ENCODE results near the gene APP. TPM values are rescaled to one million over a fixed set of nuclear protein-coding genes. Genes with fewer than 3 reads are reported as not detected.
"Not testable (repeated sequence)": the region's sequence is repeated elsewhere in the genome, so short reads cannot be mapped to it uniquely, and the experiment has no call there.

Gene APP
- total RNA-seq, 8 experiments from 2014 or later = 252 to 1,066 (median 518) TPM

- in situ Hi-C loops (cut with MboI; ENCODE audit: low pct_unique_long_range_greater_than_20kb in 2 of 9, low sequenced_read_pairs in 9 of 9, unreplicated experiment in 9 of 9) = loop anchor here in 1 of 9 experiments (25.0 kb wide), 1 partner anchor 95 kb away; no protein-coding TSS in a partner anchor
- peaks cover 0 to 3% of the 10 kb centered on the region in 2 donors for H3K4me1 ChIP-seq (replicated peaks in 1 of 2)
- no peak for ATAC-seq (replicated peaks in 6 of 8)
- WGBS, 10 experiments = 35 to 100% (median 87%) methylated on average over 1 to 3 of the region's 3 CpGs; no CpG with 5 or more reads in 2 of the 10 experiments
- H3K4me3 ChIP-seq = no peak overlapping the region
- no peak overlapping the region for H3K27ac ChIP-seq
Observed at GRCh38 chr21:26042181-26042876, 128.2 kb downstream of the APP start.

- WGBS, 10 experiments = 5 to 100% (median 80%) methylated on average over 1 to 3 of the region's 3 CpGs; no CpG with 5 or more reads in 1 of the 10 experiments
- no peak overlapping the region for H3K27ac ChIP-seq
- ATAC-seq (replicated peaks in 6 of 8) = peak; percentile 23 to 90 (median 58)
- no peak overlapping the region for H3K4me3 ChIP-seq
- peaks cover 0 to 3% of the 10 kb centered on the region in 2 donors for H3K4me1 ChIP-seq (replicated peaks in 1 of 2)
- in situ Hi-C loops (cut with MboI; ENCODE audit: low pct_unique_long_range_greater_than_20kb in 2 of 9, low sequenced_read_pairs in 9 of 9, unreplicated experiment in 9 of 9) = loop anchor here in 1 of 9 experiments (25.0 kb wide), 1 partner anchor 96 kb away; no protein-coding TSS in a partner anchor
Observed at GRCh38 chr21:26041431-26042180, 129.0 kb downstream of the APP start.

- Histone ChIP-seq H3K4me1 (replicated peaks in 1 of 2) (peaks cover 0 to 3% of the 10 kb centered on the region in 2 donors), H3K27ac (no peak overlapping the region), H3K4me3 (no peak overlapping the region)
- 95 to 100% (median 100%) methylated on average over 2 to 4 of the region's 4 CpGs; no CpG with 5 or more reads in 2 of the 10 experiments for WGBS, 10 experiments
- in situ Hi-C loops (cut with MboI; ENCODE audit: low pct_unique_long_range_greater_than_20kb in 2 of 9, low sequenced_read_pairs in 9 of 9, unreplicated experiment in 9 of 9) = loop anchor here in 1 of 9 experiments (25.0 kb wide), 1 partner anchor 100 kb away; no protein-coding TSS in a partner anchor
- no peak for ATAC-seq (replicated peaks in 6 of 8)
Observed at GRCh38 chr21:26036916-26037315, 133.7 kb downstream of the APP start.

GRCh38 chr21:26032263-26032662 lies 138.3 kb downstream of the APP start:
- in situ Hi-C loops (cut with MboI; ENCODE audit: low pct_unique_long_range_greater_than_20kb in 2 of 9, low sequenced_read_pairs in 9 of 9, unreplicated experiment in 9 of 9) = loop anchor here in 1 of 9 experiments (25.0 kb wide), 1 partner anchor 105 kb away; no protein-coding TSS in a partner anchor
- WGBS, 10 experiments = 60 to 92% (median 83%) methylated on average over 1 to 2 of the region's 2 CpGs; no CpG with 5 or more reads in 1 of the 10 experiments
- H3K4me1 ChIP-seq (replicated peaks in 1 of 2) = peaks cover 0 to 1% of the 10 kb centered on the region in 2 donors
- H3K27ac ChIP-seq = no peak overlapping the region
- no peak overlapping the region for H3K4me3 ChIP-seq
- ATAC-seq (replicated peaks in 6 of 8) = no peak

GRCh38 chr21:26028183-26028582 lies 142.4 kb downstream of the APP start:
- H3K4me3 ChIP-seq = no peak overlapping the region
- H3K4me1 ChIP-seq (replicated peaks in 1 of 2) = peaks cover 12 to 36% of the 10 kb centered on the region in 2 donors
- no peak overlapping the region for H3K27ac ChIP-seq
- 89 to 100% (median 96%) methylated on average over 3 to 4 of the region's 4 CpGs for WGBS, 10 experiments
- ATAC-seq (replicated peaks in 6 of 8) = no peak
- in situ Hi-C loops (cut with MboI; ENCODE audit: low pct_unique_long_range_greater_than_20kb in 2 of 9, low sequenced_read_pairs in 9 of 9, unreplicated experiment in 9 of 9) = loop anchor here in 1 of 9 experiments (25.0 kb wide), 1 partner anchor 109 kb away; no protein-coding TSS in a partner anchor

- in situ Hi-C loops (cut with MboI; ENCODE audit: low pct_unique_long_range_greater_than_20kb in 2 of 9, low sequenced_read_pairs in 9 of 9, unreplicated experiment in 9 of 9) = loop anchor here in 1 of 9 experiments (25.0 kb wide), 1 partner anchor 110 kb away; no protein-coding TSS in a partner anchor
Observed at GRCh38 chr21:26027696-26028095, 142.9 kb downstream of the APP start.

GRCh38 chr21:26025536-26026512 lies 144.7 kb downstream of the APP start:
- Histone ChIP-seq H3K4me3 (no peak overlapping the region), H3K27ac (no peak overlapping the region), H3K4me1 (replicated peaks in 1 of 2) (peaks cover 12 to 36% of the 10 kb centered on the region in 2 donors)
- peak in 7 of 8 experiments; percentile 33 to 75 (median 48) for ATAC-seq (replicated peaks in 6 of 8)
- 27 to 81% (median 45%) methylated on average over 3 to 9 of the region's 9 CpGs for WGBS, 10 experiments
- in situ Hi-C loops (cut with MboI; ENCODE audit: low pct_unique_long_range_greater_than_20kb in 2 of 9, low sequenced_read_pairs in 9 of 9, unreplicated experiment in 9 of 9) = loop anchor here in 1 of 9 experiments (25.0 kb wide), 1 partner anchor 111 kb away; no protein-coding TSS in a partner anchor

More at GRCh38 chr21:26027696-26028095, 142.9 kb downstream of the APP start:
- Histone ChIP-seq H3K27ac (no peak overlapping the region), H3K4me1 (replicated peaks in 1 of 2) (peaks cover 12 to 36% of the 10 kb centered on the region in 2 donors), H3K4me3 (no peak overlapping the region)
- no peak for ATAC-seq (replicated peaks in 6 of 8)
- 80 to 100% (median 96%) methylated on average over 1 to 6 of the region's 8 CpGs; no CpG with 5 or more reads in 1 of the 10 experiments for WGBS, 10 experiments

GRCh38 chr21:26023406-26023805 lies 147.2 kb downstream of the APP start:
- Histone ChIP-seq H3K4me1 (replicated peaks in 1 of 2) (peaks cover 12 to 36% of the 10 kb centered on the region in 2 donors), H3K27ac (peak overlapping the region in 1 of 2 donors; percentile 18)
- WGBS, 10 experiments = 80 to 100% methylated on average over 1 of the region's 4 CpGs; no CpG with 5 or more reads in 8 of the 10 experiments
- in situ Hi-C loops (cut with MboI; ENCODE audit: low pct_unique_long_range_greater_than_20kb in 2 of 9, low sequenced_read_pairs in 9 of 9, unreplicated experiment in 9 of 9); H3K4me3 ChIP-seq: not testable (repeated sequence)
- ATAC-seq (replicated peaks in 6 of 8) = peak in 1 of 8 experiments; percentile 9

- ATAC-seq (replicated peaks in 6 of 8); in situ Hi-C loops (cut with MboI; ENCODE audit: low pct_unique_long_range_greater_than_20kb in 2 of 9, low sequenced_read_pairs in 9 of 9, unreplicated experiment in 9 of 9); H3K4me3 ChIP-seq; H3K27ac ChIP-seq: not testable (repeated sequence)
- peaks cover 12 to 36% of the 10 kb centered on the region in 2 donors for H3K4me1 ChIP-seq (replicated peaks in 1 of 2)
- WGBS, 10 experiments = 94 to 100% (median 100%) methylated on average over 1 to 5 of the region's 6 CpGs; no CpG with 5 or more reads in 2 of the 10 experiments
Observed at GRCh38 chr21:26022598-26023337, 147.8 kb downstream of the APP start.

- Histone ChIP-seq H3K4me1 (replicated peaks in 1 of 2) (peaks cover 4 to 18% of the 10 kb centered on the region in 2 donors), H3K27ac (no peak overlapping the region), H3K4me3 (no peak overlapping the region)
- peak in 2 of 8 experiments; percentile 23 to 87 for ATAC-seq (replicated peaks in 6 of 8)
- WGBS, 10 experiments = 0 to 100% (median 62%) methylated on average over 1 of the region's 1 CpG; no CpG with 5 or more reads in 2 of the 10 experiments
- in situ Hi-C loops (cut with MboI; ENCODE audit: low pct_unique_long_range_greater_than_20kb in 2 of 9, low sequenced_read_pairs in 9 of 9, unreplicated experiment in 9 of 9) = no loop called here
Observed at GRCh38 chr21:26020510-26020909, 150.1 kb downstream of the APP start.

- H3K4me1 ChIP-seq (replicated peaks in 1 of 2) = peaks cover 0 to 13% of the 10 kb centered on the region in 2 donors
- 38 to 100% (median 92%) methylated on average over 2 to 4 of the region's 4 CpGs for WGBS, 10 experiments
- ATAC-seq (replicated peaks in 6 of 8) = peak in 1 of 8 experiments; percentile 78
- H3K4me3 ChIP-seq = no peak overlapping the region
- in situ Hi-C loops (cut with MboI; ENCODE audit: low pct_unique_long_range_greater_than_20kb in 2 of 9, low sequenced_read_pairs in 9 of 9, unreplicated experiment in 9 of 9) = no loop called here
- no peak overlapping the region for H3K27ac ChIP-seq
Observed at GRCh38 chr21:26020081-26020480, 150.5 kb downstream of the APP start.

Measured in motor neuron (in vitro differentiated cells).